K562 (cell line): ENCODE data around the gene SPEG. TPM values are rescaled to one million over a fixed set of nuclear protein-coding genes. Genes with fewer than 3 reads are reported as not detected.

Experiments used
- ATAC-seq: fragments of 200-7000 bp; cut with Tn5 transposase; 3 replicates; pipeline ENCODE4 v1.9.1; 2020; ENCODE audit warnings: moderate library complexity
- BruUV-seq: library from RNA; stranded (reverse); fragments of 400-500 nt; replicated peaks from 2 replicates; lab custom pipeline; 2021; lab: Mats Ljungman, UMichigan
- CTCF ChIA-PET: fragments of 300-600 bp; formaldehyde crosslinking; extraction: SDS; loops from one replicate; lab custom pipeline; 2021; ENCODE audit warnings: low intra/inter-chr PET ratio; lab: Yijun Ruan, JAX
- POLR2A ChIA-PET: fragments of 300-600, 350-650 bp; sonication (Branson Sonifier 250); formaldehyde crosslinking; extraction: SDS; loops from one replicate; lab custom pipeline; 2021; ENCODE audit warnings: antibody characterized with exemption, inconsistent platforms; lab: Yijun Ruan, JAX
- DNase-seq, 4 experiments: peaks; one replicate each; pipeline versions ENCODE4 v3.0.0 to v3.0.0-alpha.2; 2011 to 2018; ENCODE audit warnings: low spot score in 3 of 4, mixed read lengths in 3 of 4; ENCODE audit errors: extremely low read depth in 1 of 4
- FAIRE-seq: peaks from 2 replicates; lab custom pipeline; 2011; peaks lifted over from hg19 to GRCh38; lab: Jason Lieb, UNC
- H2AFZ ChIP-seq: 2 replicates; pipeline ENCODE4 v1.6.0; 2011; ENCODE audit warnings: low read depth, low read length, control low read depth, inconsistent platforms
- H3K27ac ChIP-seq: fragments of 200-600 bp; 3 replicates; pipeline ENCODE4 v1.8.0; 2011; ENCODE audit warnings: low read depth, mild to moderate bottlenecking, control low read depth, inconsistent platforms, low read length, moderate library complexity, mixed read lengths; ENCODE audit errors: extremely low read depth
- H3K27me3 ChIP-seq, 2 experiments: fragments of 300-600 bp in 1 of 2; 2 replicates in 1 of 2; 3 replicates in 1 of 2; pipeline versions ENCODE4 v1.6.0 to v1.8.0; 2011; ENCODE audit warnings: inconsistent platforms in 2 of 2, low read length in 2 of 2, mild to moderate bottlenecking in 1 of 2, mixed read lengths in 1 of 2, moderate library complexity in 1 of 2; ENCODE audit not compliant: control insufficient read depth in 2 of 2, insufficient read depth in 2 of 2
- H3K36me3 ChIP-seq: fragments of 300-600 bp; 3 replicates; pipeline ENCODE4 v1.8.0; 2011; ENCODE audit warnings: mild to moderate bottlenecking, low read length, inconsistent platforms; ENCODE audit not compliant: control insufficient read depth, insufficient read depth
- H3K4me1 ChIP-seq, 2 experiments: fragments of 200-600 bp in 1 of 2; replicated peaks in 1 of 2; 2 replicates in 1 of 2; 3 replicates in 1 of 2; pipeline versions ENCODE4 v1.5.1 to v1.8.0; 2011; ENCODE audit warnings: inconsistent platforms in 2 of 2, low read length in 2 of 2, mild to moderate bottlenecking in 1 of 2, mixed read lengths in 1 of 2, moderate library complexity in 1 of 2; ENCODE audit not compliant: control insufficient read depth in 2 of 2, insufficient read depth in 2 of 2
- H3K4me2 ChIP-seq: 2 replicates; pipeline ENCODE4 v1.6.1; 2011; ENCODE audit warnings: low read length, control low read depth, inconsistent platforms, mixed read lengths; ENCODE audit not compliant: insufficient read depth
- H3K4me3 ChIP-seq: fragments of 200-600 bp; sonication (generic), shearing (Covaris generic); 2 replicates; pipeline ENCODE4 v1.5.1; 2016; ENCODE audit warnings: control low read depth, inconsistent platforms
- H3K79me2 ChIP-seq: fragments of 200-600 bp; 3 replicates; pipeline ENCODE4 v1.8.0; 2011; ENCODE audit warnings: low read length, inconsistent platforms; ENCODE audit not compliant: control insufficient read depth, insufficient read depth
- H3K9ac ChIP-seq, 2 experiments: 2 replicates each; pipeline versions ENCODE4 v1.6.0 to v1.6.1; 2011; ENCODE audit warnings: low read depth in 2 of 2, low read length in 2 of 2, control low read depth in 1 of 2, inconsistent platforms in 1 of 2, mild to moderate bottlenecking in 1 of 2, mixed read lengths in 1 of 2; ENCODE audit not compliant: insufficient read depth in 1 of 2
- H3K9me1 ChIP-seq: one replicate; pipeline ENCODE4 v1.6.0; 2011; ENCODE audit warnings: inconsistent platforms, mild to moderate bottlenecking, low read length, moderate library complexity; ENCODE audit not compliant: control insufficient read depth, insufficient read depth
- H3K9me3 ChIP-seq: replicated peaks from 2 replicates; pipeline ENCODE4 v1.5.1; 2011; ENCODE audit warnings: low read depth, low read length, inconsistent platforms; ENCODE audit not compliant: control insufficient read depth, insufficient read depth
- H4K20me1 ChIP-seq: replicated peaks from 2 replicates; pipeline ENCODE4 v1.6.1; 2011; ENCODE audit warnings: low read length, inconsistent platforms, mixed read lengths; ENCODE audit not compliant: control insufficient read depth, insufficient read depth
- COPS2 ChIP-seq: fragments of 450-650 bp; conservative IDR thresholded peaks from 2 replicates; pipeline ENCODE4 v1.6.1; 2016; ENCODE audit warnings: mild to moderate bottlenecking, moderate library complexity
- CREBBP ChIP-seq: IDR thresholded peaks from one replicate; pipeline ENCODE4 v1.6.1; 2012; ENCODE audit warnings: low read depth, mild to moderate bottlenecking, control low read depth, inconsistent platforms, low read length
- CSDE1 ChIP-seq, 2 experiments: fragments of 450-650 bp; IDR thresholded peaks; 2 replicates each; pipeline ENCODE4 v1.6.1; 2016; ENCODE audit warnings: mild to moderate bottlenecking in 1 of 2
- FOS ChIP-seq: IDR thresholded peaks from 3 replicates; pipeline ENCODE4 v1.6.1; 2011; ENCODE audit not compliant: insufficient read length; ENCODE audit errors: extremely low read depth
- FOSL1 ChIP-seq: fragments of 200-800 bp; sonication (Bioruptor generic); conservative IDR thresholded peaks from 2 replicates; pipeline ENCODE4 v1.6.1; 2016; ENCODE audit warnings: missing genetic modification characterization, missing compliant biosample characterization
- FOXJ3 ChIP-seq: sonication (generic); formaldehyde crosslinking; IDR thresholded peaks from 2 replicates; pipeline ENCODE4 v1.4.0; 2020; ENCODE audit warnings: mild to moderate bottlenecking, missing genetic modification reagents
- HMG20A ChIP-seq: fragments of 450-650 bp; formaldehyde crosslinking; conservative IDR thresholded peaks from 2 replicates; pipeline ENCODE4 v1.4.0; 2020; ENCODE audit warnings: mild to moderate bottlenecking, mixed read lengths
- JUND ChIP-seq, 2 experiments: IDR thresholded peaks; 2 replicates in 1 of 2; 3 replicates in 1 of 2; pipeline ENCODE4 v1.6.1; 2011; ENCODE audit warnings: borderline replicate concordance in 2 of 2, low read depth in 2 of 2, low read length in 2 of 2, improper control_type of control experiment in 1 of 2, missing biosample characterization in 1 of 2, missing genetic modification characterization in 1 of 2, missing genetic modification reagents in 1 of 2
- NR2F6 ChIP-seq: fragments of 450-650 bp; formaldehyde crosslinking; IDR thresholded peaks from 2 replicates; pipeline ENCODE4 v1.4.0; 2020; ENCODE audit warnings: mild to moderate bottlenecking
- RBFOX2 ChIP-seq: fragments of 200-400 bp; formaldehyde crosslinking; IDR thresholded peaks from 2 replicates; pipeline ENCODE4 v1.6.1; 2017; ENCODE audit warnings: low read depth, mild to moderate bottlenecking, low read length, moderate library complexity
- RBM25 ChIP-seq: fragments of 200-400 bp; formaldehyde crosslinking; IDR thresholded peaks from 2 replicates; pipeline ENCODE4 v1.6.1; 2018; ENCODE audit warnings: low read length, low read depth, moderate library complexity; ENCODE audit not compliant: severe bottlenecking
- SAP30 ChIP-seq: fragments of 200-600 bp; sonication (generic); IDR thresholded peaks from 2 replicates; pipeline ENCODE4 v1.6.1; 2012; ENCODE audit warnings: borderline replicate concordance, low read depth, mild to moderate bottlenecking, moderate library complexity, low read length, control low read depth, inconsistent platforms; ENCODE audit not compliant: insufficient read depth, poor library complexity, severe bottlenecking
- STAT5B ChIP-seq: fragments of 250-450 bp; sonication (Bioruptor Pico); IDR thresholded peaks from 2 replicates; pipeline ENCODE4 v1.8.0; 2021; ENCODE audit warnings: mild to moderate bottlenecking, inconsistent platforms
- WGBS: fragments of 100-300 bp; shearing (Covaris generic); methylation state at CpG from one replicate; pipeline ENCODE4 v1.1.6; 2016; ENCODE audit warnings: low coverage, mixed read lengths; ENCODE audit not compliant: insufficient coverage; ENCODE audit errors: missing lambda C conversion rate; 5-methylcytosine and 5-hydroxymethylcytosine counted together
- in situ Hi-C: fragments of 300-500 bp; cut with MboI; formaldehyde crosslinking; loops from 4 replicates; pipeline ENCODE4 v1.15.0; 2018; ENCODE audit warnings: inconsistent platforms, mixed read lengths
- intact Hi-C: fragments of 100-400 bp; cut with micrococcal nuclease; formaldehyde crosslinking; loops from 2 replicates; pipeline ENCODE4 v1.14.2; 2022
- polyA plus RNA-seq, 8 experiments: library from polyadenylated mRNA; depleted of rRNA in 4 of 8; stranded (reverse) in 5 of 8; unstranded in 3 of 8; fragments of >200 nt; fragmentation: Nextera tagmentation in 2 of 8; fragmentation: Illumina TruSeq in 1 of 8; extraction: Ambion mirVana in 2 of 8; extraction: Trizol in 1 of 8; gene quantifications; 2 replicates each; pipeline versions ENCODE4 v1.2.1 to v1.2.3, GENCODE V29; 2011 to 2014; ENCODE audit warnings: inconsistent platforms in 1 of 8, missing spikeins in 1 of 8
- total RNA-seq, 7 experiments: library from RNA; depleted of rRNA in 6 of 7; stranded (reverse); fragments of >200 nt in 6 of 7; fragmentation: Illumina TruSeq in 2 of 7; extraction: Trizol in 2 of 7; gene quantifications; 2 replicates each; pipeline versions ENCODE4 v1.2.1 to v1.2.3, GENCODE V29; 2011 to 2021; ENCODE audit warnings: low replicate concordance in 1 of 7
- TF ChIP-seq, protein P1 (sequence below), 2 experiments: fragments of 200-800 bp in 1 of 2; sonication (Bioruptor generic) in 1 of 2; sonication (generic) in 1 of 2; formaldehyde crosslinking in 1 of 2; IDR thresholded peaks in 1 of 2; conservative IDR thresholded peaks in 1 of 2; 2 replicates each; pipeline versions ENCODE4 v1.5.0 to v1.6.1; 2016 to 2020; ENCODE audit warnings: missing compliant biosample characterization in 1 of 2, missing genetic modification characterization in 1 of 2, missing genetic modification reagents in 1 of 2
- TF ChIP-seq, protein P2 (sequence below), 2 experiments: fragments of 450-650 bp; conservative IDR thresholded peaks; 2 replicates each; pipeline ENCODE4 v1.6.1; 2017; ENCODE audit warnings: mild to moderate bottlenecking in 2 of 2, moderate library complexity in 2 of 2

Gene SPEG
- total and polyA plus RNA-seq, 9 of the 15 experiments (the other 6 are each of a cell fraction or from before 2014, with no cell fraction given) = 0.49 to 8.7 (median 3.0) TPM

DNA sequence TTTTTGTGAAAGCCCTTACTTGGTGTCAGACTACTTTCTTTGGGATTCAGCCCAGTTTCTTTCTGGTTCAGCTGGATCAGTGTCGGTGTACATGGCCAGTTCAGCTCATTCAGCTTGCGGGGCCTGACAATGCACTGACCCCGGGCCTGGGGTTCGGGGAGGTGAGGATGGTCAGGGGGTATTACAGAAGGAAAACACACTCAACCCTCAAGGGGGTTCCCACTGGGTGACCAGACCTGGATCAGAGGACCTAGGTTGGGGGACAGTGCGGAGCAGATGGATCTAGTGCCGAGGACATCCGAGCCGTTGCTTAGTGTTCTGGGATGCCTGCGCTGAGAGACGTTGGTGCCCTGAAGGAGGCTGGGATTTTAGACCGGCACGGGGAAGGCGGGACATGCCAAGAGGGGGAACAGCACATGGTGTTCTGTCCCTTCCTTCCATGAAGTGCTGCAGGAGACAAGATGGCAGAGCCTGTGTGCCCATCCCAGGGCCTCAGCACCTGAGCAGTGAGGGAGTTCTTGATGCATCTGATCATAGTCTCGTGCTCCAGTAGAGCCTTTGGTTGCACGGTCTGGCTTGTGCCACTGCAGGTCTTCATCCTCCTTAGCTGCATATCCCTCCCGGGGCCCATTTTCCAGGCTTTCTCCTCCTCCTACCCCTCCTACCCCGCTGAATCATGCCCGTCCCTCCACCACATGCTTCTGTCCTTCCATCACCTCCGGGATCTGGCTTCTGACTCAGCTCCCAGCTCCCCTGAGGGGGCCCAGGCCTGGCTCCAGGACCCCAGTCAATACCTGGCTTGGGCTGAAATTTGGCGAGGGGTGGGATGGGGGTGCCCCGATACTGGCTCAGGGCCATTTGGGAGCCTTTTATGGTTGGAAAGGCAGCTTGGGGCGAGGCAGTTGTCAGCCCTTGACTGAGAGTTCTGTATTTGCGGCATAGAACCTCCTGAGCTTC is 18.0 kb downstream of the SPEG start:
- Histone ChIP-seq H3K27ac (no peak overlapping the region), H3K4me3 (no peak overlapping the region), H4K20me1 (no peaks in the 10 kb centered on the region), H3K9me3 (no peaks in the 10 kb centered on the region), H3K9ac (0 out of 4 replicates have a peak overlapping the region, but pooled peaks of 1 of the 2 experiments have one; percentile 17), H3K79me2 (no peaks in the 10 kb centered on the region), H3K4me1 (peaks cover 12 to 17% of the 10 kb centered on the region in 2 experiments; a peak in 4 of 5 replicates), H3K9me1 (no peaks in the 10 kb centered on the region), H2AFZ (peak overlapping the region; percentile 70), H3K4me2 (peak overlapping the region; percentile 35; the same call in 1 of the 2 replicates), H3K27me3 (no peaks in the 10 kb centered on the region), H3K36me3 (no peaks in the 10 kb centered on the region)
- no TSS peak for BruUV-seq
- WGBS = 26% methylated on average over 9 of the region's 23 CpGs
- FAIRE-seq = no peak
- POLR2A ChIA-PET = interaction anchor here (0.6 kb wide), 1 partner anchor 24 kb away, joined by 3 read pairs; no protein-coding TSS in a partner anchor
- intact Hi-C loops (no loop called here), in situ Hi-C loops (no loop called here)
- DNase-seq = peak; percentile 33 to 47 (median 36)
- CTCF ChIA-PET = no interaction called here
- peak; percentile 71 for ATAC-seq
- TF ChIP-seq RBFOX2 (no peak), STAT5B (CRISPR knock-in tag) (no peak), FOS (no peak), JUND (IDR thresholded peaks at IDR 0.05; ENCODE audit: borderline replicate concordance, low read depth, low read length) (peak; percentile 33; the same call in 1 of the 2 replicates), JUND (tag; IDR thresholded peaks at IDR 0.05; ENCODE audit: borderline replicate concordance, low read depth, low read length) (peak; percentile 21; the same call in 1 of the 3 replicates), HMG20A (CRISPR knock-in tag) (no peak), NR2F6 (CRISPR knock-in tag) (no peak), FOXJ3 (no peak), RBM25 (no peak), COPS2 (no peak), SAP30 (no peak), FOSL1 (tag) (peak; percentile 79), CSDE1 (IDR thresholded peaks at IDR 0.05) (no peak), CREBBP (no peak)
- TF ChIP-seq, protein P1, sequence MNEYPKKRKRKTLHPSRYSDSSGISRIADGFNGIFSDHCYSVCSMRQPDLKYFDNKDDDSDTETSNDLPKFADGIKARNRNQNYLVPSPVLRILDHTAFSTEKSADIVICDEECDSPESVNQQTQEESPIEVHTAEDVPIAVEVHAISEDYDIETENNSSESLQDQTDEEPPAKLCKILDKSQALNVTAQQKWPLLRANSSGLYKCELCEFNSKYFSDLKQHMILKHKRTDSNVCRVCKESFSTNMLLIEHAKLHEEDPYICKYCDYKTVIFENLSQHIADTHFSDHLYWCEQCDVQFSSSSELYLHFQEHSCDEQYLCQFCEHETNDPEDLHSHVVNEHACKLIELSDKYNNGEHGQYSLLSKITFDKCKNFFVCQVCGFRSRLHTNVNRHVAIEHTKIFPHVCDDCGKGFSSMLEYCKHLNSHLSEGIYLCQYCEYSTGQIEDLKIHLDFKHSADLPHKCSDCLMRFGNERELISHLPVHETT (CRISPR knock-in tag; conservative IDR thresholded peaks at IDR 0.05 in 1 of 2, IDR thresholded peaks at IDR 0.05 in 1 of 2) = 0 out of 4 replicates have a peak, but pooled peaks of 1 of the 2 experiments have one; percentile 54
- TF ChIP-seq, protein P2, sequence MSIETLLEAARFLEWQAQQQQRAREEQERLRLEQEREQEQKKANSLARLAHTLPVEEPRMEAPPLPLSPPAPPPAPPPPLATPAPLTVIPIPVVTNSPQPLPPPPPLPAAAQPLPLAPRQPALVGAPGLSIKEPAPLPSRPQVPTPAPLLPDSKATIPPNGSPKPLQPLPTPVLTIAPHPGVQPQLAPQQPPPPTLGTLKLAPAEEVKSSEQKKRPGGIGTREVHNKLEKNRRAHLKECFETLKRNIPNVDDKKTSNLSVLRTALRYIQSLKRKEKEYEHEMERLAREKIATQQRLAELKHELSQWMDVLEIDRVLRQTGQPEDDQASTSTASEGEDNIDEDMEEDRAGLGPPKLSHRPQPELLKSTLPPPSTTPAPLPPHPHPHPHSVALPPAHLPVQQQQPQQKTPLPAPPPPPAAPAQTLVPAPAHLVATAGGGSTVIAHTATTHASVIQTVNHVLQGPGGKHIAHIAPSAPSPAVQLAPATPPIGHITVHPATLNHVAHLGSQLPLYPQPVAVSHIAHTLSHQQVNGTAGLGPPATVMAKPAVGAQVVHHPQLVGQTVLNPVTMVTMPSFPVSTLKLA (conservative IDR thresholded peaks at IDR 0.05) = 0 out of 4 replicates have a peak, but pooled peaks of 1 of the 2 experiments have one; percentile 24
